ENCODE measurements around the gene SPPL2A.

SPPL2A gene

GRCh38 chr15:50686469-50687301, 78.8 kb downstream of the SPPL2A start, which contains the start of gene TRPM7:
TRPM7 (minus strand) TSS chr15:50686797; CDS start chr15:50686533, 264 bp downstream.
- DNase-seq (ENCODE audit: low spot score), result peak; percentile 88

DNA sequence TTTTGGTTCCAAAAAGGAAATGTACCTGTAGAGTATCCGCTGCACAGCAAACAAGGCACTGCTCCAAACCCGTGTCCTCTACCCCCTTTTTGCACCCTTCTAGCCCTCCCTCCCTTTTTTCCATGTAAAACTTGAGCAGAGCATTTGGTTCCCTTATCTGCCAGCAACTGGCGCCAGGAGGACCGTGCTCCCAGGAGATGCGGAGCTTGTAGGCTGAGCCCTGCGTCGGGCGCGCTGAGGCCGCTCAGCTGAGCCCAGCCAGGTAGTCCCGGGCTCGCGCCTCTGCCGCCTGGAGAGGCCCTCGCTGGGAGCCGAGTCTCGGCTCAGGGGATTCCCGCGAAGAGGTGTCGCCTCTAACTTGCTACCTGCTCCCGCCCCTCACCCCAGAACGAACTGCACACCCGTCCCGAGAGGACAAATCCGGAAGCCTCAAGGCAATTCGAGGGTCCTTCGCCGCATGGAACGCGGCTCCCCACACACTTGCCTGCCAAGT, 79.5 kb downstream of the SPPL2A start:
- peak; percentile 74 for DNase-seq (ENCODE audit: low spot score)

GRCh38 chr15:50685191-50685975, 80.1 kb downstream of the SPPL2A start:
- DNase-seq (ENCODE audit: low spot score), result no peak

GRCh38 chr15:50681467-50681866, 84.0 kb downstream of the SPPL2A start:
- DNase-seq (ENCODE audit: low spot score), result no peak

- DNase-seq (ENCODE audit: low spot score), result no peak
Observed at GRCh38 chr15:50676799-50677483, 88.6 kb downstream of the SPPL2A start.

- DNase-seq (ENCODE audit: low spot score), result peak; percentile 55
Observed at GRCh38 chr15:50675535-50676144, 89.9 kb downstream of the SPPL2A start.

DNA sequence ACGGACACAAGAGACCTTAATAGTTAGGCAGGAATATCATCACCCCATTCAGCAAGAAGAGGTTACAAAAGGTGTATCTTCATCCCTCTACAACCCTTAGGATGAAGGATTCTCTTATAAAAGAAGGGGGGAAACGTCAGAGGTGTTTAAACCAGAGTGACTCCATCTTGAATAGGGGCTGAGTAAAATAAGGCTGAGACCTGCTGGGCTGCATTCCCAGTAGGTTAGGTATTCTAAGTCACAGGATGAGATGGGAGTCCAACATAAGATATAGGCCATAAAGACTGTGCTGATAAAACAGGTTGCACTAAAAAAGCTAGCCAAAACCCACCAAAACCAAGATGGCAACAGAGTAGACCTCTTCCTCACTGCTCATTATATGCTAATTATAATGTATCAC, 95.4 kb downstream of the SPPL2A start:
- no peak for DNase-seq (ENCODE audit: low spot score)

- no peak for DNase-seq (ENCODE audit: low spot score)
Observed at GRCh38 chr15:50669611-50670010, 95.9 kb downstream of the SPPL2A start.

DNA sequence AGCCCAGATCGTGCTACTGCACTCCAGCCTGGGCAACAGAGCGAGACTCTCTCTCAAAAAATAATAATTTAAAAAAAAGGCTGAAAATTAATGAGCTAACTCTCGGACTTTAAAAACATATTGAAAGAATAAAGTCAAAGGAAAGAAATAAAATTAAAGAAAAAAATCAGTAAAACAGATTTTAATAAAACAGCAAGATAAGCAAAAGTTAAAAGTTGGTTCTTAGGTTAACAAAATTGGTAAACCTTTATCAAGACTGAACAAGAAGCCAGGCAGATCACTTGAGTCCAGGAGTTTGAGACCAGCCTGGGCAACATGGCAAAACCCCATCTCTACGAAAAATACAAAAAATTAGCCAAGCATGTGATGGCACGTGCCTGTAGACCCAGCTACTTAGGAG, 99.6 kb downstream of the SPPL2A start:
- no peak for DNase-seq (ENCODE audit: low spot score)

GRCh38 chr15:50655555-50655954, 110.0 kb downstream of the SPPL2A start:
- no peak for DNase-seq (ENCODE audit: low spot score)

- no peak for DNase-seq (ENCODE audit: low spot score)
Observed at GRCh38 chr15:50653156-50653743, 112.3 kb downstream of the SPPL2A start.

- DNase-seq (ENCODE audit: low spot score), result no peak
Observed at GRCh38 chr15:50652671-50653070, 112.8 kb downstream of the SPPL2A start.
